ENCODE data around the gene RXRG. TPM values are rescaled to one million over a fixed set of nuclear protein-coding genes. Genes with fewer than 3 reads are reported as not detected.
"Not testable (repeated sequence)": the region's sequence is repeated elsewhere in the genome, so short reads cannot be mapped to it uniquely, and the experiment has no call there.

RXRG gene
- not detected for total RNA-seq

DNA sequence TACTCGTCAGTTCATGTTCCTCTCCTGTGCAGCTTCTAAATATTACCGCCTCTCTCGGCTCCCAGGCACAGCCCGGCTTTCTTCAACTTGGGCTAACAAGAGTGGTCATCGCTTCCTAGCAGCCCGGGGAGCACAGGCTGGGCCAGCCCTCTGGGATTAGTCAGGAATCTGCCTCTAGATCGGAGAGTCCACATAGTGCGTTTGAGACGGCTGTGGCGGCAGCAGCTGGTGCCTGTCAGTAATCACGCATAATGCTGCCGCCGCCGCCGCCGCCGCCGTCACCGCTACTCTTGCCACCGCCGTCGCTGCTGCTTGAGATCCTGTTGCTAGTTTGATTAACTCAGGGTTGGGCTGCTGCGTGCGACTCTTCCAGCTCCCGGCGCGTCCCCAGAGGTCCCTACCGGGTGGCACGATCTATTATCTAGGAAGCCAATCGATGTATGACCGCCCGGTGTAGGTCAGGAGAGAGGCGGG lies at the start of gene RXRG:
Gene RXRG, minus strand, starts transcription at position 230 of the 474 bp plus-strand sequence. CDS start 233 bp downstream, outside the sequence.
- no peak for DNase-seq

DNA sequence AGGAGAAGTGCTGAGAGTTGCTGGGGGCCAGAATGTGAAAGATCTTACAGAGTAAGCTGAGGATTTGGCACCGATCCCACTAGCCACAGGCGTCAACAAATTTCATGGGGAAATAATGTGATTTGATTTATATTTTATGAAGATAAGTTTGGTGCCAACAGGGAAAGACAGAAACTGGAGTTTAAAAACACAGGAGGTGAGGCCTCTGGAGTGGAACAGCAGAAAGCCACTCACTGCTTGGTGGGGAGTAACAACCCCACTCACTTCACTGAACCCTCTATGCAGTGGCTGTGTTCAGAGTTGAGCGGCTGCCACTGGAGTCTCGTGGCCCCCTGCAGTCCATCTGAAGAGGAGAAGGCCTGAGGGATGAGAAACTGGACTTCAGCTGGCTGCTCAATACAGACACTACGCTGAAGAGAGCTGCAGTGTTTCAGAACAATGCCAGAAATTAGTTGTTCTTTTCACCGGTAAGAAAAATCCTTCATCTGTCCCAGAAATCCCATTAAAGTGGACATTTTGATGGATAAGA lies 48.0 kb upstream of the RXRG start:
- DNase-seq: no peak

- DNase-seq: no peak
Measured at GRCh38 chr1:165490175-165490574, 45.2 kb upstream of the RXRG start.

DNA sequence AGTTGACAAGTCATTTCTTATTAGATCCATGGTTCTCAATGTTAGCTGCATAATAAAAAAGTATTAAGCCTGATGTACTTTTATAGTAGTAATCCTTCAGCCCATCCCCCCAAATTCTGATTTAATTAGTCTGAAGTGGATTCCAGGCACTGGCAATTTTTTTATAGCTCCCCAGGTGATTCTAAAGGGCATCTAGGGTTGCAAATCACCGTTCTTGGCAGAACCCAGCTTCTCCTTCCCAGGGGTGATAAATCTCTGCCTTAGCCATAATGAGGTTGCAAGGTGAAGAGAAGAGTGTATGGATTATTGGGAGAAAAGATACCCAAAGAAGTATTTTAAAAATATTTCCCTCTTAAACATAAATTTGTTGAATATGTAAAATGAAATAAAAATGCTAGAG lies 43.0 kb upstream of the RXRG start:
- DNase-seq: no peak

GRCh38 chr1:165486663-165487062 lies 41.7 kb upstream of the RXRG start:
- no peak for DNase-seq

DNA sequence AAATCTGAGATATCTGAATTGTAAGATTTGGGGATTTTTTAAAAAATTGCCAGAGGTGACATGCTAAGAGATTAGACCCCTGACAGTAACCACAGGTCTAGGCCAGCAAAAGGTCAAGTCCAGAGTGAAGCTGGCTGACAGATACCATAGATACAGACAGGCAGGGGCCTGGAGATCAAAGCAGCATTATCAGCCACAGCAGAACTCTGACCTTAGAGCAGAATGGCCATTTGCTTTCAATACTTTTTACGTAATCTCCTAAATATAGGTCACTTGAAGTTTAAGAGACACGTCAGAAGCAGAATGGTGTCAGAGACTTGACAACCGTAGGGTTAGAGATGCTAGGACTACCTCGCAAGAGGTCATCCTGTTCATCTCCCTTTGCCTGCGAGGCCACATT lies 40.8 kb upstream of the RXRG start:
- no peak for DNase-seq

DNA sequence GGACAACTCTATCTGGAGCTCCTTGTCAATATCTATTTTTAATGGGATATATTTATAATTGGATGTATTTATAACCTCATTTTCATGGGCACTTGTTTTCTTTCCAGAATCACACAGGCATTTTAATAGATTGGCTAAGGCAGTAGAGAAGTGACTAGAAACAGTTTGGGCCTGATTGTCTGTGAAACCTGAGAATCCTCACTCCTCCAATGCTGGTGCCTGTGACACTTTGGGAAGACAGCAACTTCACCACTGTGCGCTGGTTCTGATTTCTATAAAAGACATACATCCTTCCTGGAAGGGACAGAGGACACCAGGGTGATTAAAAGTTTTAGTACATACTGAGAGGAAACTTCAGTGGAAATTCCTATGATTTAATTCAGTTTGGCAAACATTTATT lies 39.6 kb upstream of the RXRG start:
- DNase-seq: no peak

DNA sequence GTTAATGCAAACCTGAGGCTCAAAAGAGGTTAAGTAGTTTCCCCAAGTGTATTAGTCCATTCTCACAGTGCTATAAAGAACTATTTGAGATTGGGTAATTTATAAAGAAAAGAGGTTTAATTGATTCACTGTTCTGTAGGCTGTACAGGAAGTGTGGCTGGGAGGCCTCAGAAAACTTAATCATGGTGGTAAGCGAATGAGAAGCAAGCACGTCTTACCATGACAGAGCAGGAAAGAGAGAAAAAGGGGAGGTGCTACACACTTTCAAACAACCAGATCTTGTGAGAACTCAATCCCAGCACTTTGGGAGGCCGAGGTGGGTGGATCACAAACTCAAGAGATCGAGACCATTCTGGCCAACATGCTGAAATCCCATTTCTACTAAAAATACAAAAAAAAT lies 38.5 kb upstream of the RXRG start:
- DNase-seq: no peak

DNA sequence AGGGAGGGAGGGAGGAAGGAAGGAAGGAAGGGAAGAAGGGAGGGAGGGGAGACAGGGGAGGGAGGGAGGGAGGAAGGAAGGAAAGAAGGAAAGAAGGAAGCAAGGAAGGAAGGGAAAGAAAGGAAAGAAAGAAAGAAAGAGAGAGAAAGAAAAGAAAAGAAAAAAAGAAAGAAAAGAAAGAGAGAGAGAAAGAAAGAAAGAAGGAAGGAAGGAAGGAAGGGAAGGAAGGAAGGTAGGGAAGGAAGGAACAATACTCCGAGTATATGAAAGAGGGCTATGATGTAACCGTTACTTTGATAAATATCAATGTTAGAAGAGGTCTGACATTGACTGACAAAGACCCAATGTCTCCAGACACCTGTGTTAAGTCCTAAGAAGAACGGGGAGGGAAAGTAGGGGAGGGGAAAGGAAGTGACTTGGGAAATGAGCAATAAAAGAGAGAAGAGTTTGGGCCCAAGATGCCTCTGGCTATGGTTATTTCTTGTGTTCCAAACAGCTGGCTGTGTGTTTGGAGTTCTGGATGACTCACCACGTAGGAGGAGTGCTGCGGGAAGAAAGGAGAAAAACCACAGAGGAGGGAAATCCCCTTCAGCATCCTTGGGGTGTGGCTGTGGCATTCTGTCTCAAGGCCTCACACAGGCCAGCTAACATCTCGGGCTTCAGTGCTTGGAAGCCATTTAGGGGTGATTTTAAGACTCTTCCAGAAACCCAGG lies 37.0 kb upstream of the RXRG start:
- no peak for DNase-seq

DNA sequence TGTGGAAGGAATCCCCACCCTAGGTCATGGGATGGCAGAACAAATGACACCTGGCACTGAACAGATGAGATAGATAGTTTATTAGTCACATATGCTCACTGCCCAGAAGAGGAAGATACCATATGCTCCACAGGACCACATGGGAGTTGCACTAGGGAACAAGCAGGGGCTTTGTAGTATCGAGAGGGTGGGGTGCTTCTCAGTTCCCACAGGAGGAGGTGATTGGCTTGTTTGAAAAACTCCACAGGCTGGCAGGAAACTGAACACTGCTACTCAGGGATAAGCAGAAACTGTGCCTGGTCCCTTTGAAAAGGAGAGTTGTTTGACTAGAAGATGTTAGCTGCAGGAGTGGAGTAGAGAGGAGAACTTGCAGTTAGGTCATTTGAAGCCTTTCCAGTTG lies 31.9 kb upstream of the RXRG start:
- no peak for DNase-seq

- no peak for DNase-seq
Measured at GRCh38 chr1:165474196-165474595, 29.3 kb upstream of the RXRG start.

DNA sequence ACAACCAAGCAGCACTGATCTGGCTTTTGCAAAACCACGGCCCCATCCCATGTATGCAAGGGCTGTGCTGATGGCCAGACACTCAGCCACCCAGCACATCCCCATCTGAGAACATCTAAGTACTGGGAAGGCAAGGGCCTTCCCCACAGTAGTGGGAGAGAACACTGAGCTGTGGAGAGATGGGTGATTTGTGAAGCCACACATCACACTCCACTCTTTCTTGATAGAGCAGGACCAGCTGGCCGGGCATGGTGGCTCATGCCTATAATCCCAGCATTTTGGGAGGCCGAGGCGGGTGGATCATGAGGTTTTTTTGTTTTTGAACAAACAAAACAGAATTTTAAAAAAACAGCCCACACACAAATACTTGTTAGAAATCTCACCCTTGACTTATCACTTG lies 28.2 kb upstream of the RXRG start:
- DNase-seq: no peak

DNA sequence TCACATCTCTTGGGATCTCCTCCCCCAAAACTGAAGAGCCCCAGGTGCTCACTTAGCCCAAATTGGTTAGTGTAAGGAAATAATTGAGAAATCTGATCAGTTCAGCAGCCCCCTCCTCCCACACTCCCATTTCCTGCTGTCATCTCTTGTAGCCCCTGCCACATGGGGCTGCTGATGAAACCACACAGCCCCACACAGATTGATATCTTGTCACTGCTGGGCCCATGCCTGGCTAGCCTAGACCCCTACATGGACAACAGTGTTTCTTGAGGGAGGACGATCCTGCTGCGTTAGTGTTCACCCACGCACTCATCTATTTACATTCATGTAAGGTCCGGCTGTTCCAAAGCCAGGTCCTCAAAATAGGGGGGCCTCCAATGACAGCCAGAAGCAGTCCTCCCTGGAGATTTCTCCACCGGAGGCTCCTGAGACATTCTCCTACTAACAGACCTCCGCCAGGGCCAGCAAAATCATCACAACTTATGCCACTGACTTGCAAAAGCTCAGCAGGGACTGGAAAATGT lies 23.9 kb upstream of the RXRG start:
- DNase-seq: no peak

DNA sequence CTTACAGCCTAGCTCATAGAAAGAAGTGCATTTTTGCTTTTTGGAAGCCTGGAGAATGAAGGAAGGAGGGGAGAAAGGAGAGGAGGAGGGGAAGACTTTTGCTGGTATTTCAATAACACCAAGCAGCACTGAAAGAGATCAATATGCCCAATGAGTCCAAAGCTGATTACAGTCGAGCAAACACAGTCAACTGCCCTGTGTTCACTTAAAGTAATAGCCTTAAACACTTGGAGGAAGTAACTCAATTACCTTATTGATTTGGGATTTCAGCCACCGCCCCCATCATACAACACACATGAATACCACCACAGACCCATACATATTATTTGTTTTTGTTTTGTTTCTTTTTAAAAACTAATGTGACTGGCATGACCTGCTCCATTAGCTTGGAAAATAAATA lies 23.3 kb upstream of the RXRG start:
- no peak for DNase-seq

DNA sequence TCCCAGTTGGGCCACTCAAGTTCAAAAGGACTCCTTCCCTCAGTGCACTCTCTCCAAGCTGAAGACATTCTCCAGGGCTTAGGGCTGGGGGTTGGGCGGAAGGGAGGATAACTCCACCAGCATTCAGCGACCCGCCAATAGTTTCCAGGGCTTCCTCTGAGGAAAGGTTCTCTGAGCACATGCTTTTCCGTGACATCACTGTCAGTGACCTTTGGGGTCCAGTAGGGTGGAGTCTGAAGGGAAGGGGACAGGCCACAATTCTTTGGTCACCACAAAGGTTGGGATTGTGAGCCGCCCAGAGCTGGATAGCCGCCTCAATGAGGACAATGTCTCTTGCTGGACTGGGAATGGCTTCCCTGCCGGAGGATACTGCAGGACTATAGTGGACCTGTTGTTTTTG lies 22.8 kb upstream of the RXRG start:
- no peak for DNase-seq

GRCh38 chr1:165463978-165464377 lies 19.1 kb upstream of the RXRG start:
- DNase-seq: no peak

DNA sequence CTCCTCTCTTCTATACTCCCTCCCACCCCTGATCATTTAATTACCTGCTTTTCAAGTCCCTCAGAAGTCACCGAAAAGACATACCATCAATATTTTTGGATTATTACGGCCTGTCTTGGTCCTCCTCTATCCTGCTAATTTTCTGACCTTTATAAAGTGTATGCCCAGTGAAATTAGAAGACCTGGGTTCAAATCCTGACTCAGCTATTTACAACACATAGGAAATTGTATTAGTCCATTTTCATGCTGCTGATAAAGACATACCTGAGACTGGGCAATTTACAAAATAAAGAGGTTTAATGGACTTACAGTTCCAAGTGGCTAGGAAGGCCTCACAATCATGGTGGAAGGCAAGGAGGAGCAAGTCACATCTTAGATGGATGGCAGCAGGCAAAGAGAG lies 14.8 kb upstream of the RXRG start:
- not testable (repeated sequence) for DNase-seq

- DNase-seq: no peak
Measured at GRCh38 chr1:165456861-165457260, 11.9 kb upstream of the RXRG start.

GRCh38 chr1:165456114-165456513 lies 11.2 kb upstream of the RXRG start:
- no peak for DNase-seq

DNA sequence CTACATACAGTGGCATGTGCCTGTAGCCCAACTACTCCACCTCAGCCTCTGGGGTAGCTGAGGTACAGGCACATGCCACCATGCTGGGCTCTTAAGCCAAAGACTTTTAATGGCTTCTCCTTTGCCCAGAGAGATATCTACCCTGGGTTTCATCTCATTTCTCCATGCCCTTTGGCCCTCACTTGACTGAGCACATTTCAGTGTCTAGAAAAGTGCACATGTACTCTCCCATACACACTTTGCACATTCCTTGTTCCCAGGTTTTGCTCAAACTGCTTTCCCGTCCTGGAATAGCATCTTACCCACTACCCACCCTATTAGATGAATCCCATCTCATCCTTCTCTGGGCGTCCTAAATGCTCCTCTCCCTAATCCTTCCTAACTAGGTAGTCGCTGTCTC lies 10.2 kb upstream of the RXRG start:
- DNase-seq: no peak

GRCh38 chr1:165454091-165454610 lies 9.2 kb upstream of the RXRG start:
- DNase-seq: no peak

GRCh38 chr1:165452336-165453130 lies 7.6 kb upstream of the RXRG start:
- DNase-seq: no peak

DNA sequence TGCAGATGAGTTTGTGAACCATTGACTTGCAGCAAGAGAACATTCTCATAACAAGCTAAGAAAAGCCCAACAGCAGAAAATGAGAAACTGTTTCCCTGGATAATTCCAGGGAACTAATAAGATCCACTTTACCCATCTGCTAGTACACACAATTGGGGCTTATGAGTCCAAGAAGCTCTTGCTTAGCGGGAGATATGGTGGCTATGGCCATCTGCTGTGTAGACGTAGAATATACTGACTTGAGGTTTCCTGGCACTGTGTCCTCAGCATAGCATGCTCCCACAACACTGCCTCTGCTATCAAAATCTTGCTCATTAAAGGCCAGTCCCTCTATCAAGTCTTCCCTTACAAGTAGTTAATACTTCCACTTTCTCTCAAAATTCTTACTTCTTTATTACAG lies 6.8 kb upstream of the RXRG start:
- no peak for DNase-seq

DNA sequence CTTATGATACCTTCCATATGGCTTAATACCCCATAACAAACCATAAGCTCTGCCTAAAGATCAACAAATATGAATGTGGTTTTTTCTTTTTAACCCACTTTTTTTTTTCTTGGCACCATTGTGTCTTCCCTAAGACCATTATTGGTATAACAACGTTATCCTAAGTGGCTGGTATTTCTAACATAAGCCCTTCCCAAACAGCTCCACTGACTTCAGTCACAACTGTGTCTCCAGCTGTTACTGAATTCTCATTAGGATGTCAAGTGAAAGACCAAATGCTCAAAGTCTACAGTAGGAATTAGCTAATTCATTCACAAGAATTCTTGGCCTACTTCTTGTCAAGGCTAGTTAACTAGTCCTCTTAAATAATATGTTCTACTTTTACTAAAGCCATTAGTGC lies 4.2 kb upstream of the RXRG start:
- DNase-seq: no peak
